Embryonic facial prominence (tissue), 1 donor: ENCODE measurements around the gene TMEM132D.

ENCODE experiments used
- DNase-seq: peaks from one replicate; pipeline ENCODE4 v3.0.0-alpha.2; 2016; ENCODE audit errors: extremely low spot score

TMEM132D gene

DNA sequence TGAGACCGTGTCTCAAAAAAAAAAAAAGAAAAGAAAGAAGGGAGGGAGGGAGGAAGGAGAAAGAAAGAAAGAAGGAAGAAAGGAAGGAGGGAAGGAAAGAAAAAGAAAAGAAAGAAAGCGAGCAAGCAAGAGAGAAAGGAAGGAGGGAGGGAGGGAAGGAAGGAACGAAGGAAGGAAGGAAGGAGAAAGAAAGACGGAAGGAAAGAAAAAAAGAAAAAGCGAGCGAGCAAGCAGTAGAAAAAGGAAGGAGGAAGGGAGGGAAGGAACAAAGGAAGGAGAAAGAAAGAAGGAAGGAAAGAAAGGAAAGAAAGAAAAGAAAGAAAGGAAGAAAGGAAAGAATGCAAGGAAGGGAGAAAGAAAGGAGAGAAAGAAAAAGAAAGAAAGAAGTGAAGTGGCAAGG is 546.6 kb downstream of the TMEM132D start:
- no peak for DNase-seq

DNA sequence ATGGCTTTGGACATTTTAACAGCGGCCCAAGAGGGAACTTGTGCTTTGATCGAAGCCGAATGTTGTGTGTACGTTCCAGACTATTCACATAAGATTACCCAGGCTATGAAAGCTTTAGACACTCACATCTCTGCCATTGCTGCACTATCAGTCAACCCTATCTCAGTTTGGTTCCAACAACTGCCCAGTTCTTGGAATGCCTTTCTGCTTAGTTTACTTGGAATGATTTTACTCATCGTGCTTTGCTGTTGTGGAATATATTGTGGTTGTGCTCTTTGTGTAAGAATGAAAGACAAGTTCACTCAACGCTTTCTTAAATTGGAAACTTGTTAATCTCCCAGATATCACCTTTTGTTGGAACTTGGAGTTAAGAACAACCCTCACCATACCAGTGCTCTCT is 552.3 kb downstream of the TMEM132D start:
- DNase-seq, result no peak

DNA sequence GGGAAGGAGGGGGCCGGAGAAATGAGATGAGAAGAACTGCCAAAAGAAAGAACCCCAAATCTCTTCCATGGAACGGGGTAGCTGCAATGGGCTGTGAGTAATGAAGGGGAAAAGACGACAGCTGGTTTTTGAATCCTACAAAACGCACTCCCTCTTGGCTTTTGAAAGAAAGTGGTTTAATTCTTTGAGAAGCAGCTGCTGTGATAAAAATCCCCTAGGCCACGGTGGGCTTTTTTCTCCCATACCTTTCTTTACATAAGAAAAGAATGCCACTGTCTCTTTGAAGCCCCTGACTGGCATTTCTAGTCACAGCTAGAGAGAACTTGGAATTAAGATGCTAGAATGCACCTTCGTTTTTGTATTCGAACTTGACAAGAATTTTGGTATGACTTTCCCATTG is 564.5 kb downstream of the TMEM132D start:
- no peak for DNase-seq

DNA sequence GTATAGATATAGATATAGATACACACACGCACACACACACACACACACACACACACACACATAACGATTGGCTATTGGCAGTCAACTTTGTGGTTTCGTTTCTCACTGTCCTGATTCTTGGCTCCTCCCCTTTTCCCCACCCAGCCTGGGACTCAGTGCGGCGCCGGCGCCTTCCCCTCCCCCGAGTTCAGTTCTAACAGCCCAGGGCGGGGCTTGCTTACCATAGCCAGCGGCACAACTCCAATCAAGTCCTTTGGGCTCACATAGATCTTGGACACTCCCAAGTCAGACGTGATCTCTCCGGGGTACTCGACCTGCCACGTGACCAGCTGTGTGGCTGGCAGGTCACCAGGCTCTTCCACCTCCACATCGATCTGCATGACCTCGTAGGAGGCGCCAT is 566.4 kb downstream of the TMEM132D start:
- DNase-seq, result no peak

DNA sequence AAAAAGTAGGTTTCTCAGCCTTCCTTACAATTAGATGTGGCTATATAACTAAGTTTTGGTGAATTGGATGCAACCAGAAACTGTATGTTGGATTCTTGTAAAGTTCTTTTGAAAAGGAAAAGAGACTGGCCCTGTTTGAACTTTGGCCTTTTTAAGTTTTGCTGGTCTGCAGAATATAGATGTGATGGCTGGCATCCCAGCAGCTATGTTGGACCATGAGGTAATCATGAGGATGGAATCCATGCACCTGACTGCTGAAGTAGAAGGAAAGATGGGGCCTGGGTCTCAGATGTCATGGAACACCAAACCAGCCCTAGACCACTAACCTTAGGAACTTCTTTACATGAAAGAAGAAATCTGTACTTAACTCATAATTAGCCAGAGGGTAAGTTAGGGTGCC is 568.1 kb downstream of the TMEM132D start:
- no peak for DNase-seq

DNA sequence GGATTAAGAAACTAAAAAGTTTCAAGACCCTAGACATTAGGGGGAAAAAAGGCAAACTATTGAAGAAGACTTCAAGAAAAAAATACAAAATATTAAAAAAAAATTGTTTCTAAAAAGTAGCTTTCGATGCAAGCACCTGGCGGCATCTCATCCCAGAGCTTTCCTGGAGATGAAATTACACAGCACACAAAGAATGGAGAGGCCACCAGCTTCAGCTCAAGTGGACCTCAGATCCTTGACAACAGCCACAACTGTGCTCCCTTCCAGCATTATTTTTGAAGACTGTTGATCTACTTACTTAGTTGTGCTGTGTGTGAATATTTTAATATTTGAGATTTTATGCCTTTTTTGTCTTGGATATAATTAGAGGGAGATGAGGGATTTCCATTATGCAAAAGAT is 571.5 kb downstream of the TMEM132D start:
- no peak for DNase-seq

DNA sequence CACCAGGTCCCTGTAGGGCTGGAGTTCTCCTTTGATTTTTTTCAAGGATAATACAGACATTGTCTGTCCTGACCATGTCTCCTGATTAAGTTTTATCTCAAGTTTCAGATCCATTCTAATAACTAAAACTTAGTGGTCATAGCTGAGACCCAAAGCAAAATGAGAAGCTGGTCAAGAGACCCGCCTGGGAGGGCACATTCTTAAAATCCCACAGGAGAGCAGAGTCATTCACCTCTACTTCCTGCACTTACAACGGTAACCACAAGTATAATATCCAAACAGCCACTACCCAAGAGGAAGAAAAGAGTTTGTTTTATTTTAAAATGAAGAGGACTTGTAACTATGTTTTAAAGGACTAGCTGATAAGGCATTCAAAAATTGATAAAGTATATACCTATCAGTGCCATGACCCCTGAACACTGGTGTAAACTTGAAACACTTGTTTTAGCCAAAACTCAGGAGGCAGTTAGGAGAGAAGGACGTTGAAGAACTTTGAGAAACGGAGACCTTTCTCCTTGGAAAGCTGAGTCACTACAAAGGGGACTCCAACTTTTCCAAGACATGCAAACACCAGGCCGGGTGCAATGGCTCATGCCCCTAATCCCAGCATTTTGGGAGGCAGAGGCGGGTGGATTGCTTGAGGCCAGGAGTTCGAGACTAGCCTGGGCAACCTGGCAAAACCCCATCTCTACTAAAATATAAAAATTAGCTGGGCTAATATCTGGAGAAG is 572.3 kb downstream of the TMEM132D start:
- DNase-seq, result no peak

DNA sequence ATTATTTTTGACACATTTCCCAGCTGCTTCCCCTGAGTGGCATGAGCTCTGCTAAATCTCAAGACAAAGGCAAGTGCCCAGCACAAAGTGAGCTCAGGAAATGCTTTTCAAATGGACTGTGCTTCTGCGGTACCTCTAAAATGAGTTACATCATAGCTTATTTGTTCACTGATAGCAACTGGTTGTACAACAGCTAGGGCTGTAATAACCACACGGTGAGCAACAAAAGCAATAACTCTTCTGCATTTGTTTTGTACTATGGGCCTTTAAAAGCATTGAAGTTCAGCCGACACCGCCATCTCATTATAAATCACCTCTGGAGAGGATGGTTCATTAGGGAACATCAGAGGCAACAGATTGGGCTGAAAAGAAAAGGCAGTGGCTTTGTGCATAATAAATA is 575.6 kb downstream of the TMEM132D start:
- no peak for DNase-seq

DNA sequence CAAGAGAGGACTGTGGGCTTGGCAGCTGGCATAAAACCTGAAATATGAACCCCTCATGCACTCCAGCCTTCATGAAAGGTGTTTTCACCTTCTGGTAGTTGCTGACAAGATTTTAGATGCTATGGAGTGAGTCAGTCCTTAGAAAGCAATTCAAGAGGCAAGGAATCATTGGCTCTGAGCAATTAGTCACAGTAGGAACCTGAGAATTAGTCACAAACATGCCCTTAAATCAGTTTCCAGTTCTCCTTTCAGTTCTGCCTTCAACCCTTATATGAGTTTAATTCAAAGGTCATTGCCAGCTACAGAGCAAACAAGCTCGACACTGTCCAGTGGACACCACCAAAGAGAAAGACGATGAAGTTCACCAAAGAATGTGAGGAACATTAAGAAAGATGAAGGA is 578.3 kb downstream of the TMEM132D start:
- no peak for DNase-seq

DNA sequence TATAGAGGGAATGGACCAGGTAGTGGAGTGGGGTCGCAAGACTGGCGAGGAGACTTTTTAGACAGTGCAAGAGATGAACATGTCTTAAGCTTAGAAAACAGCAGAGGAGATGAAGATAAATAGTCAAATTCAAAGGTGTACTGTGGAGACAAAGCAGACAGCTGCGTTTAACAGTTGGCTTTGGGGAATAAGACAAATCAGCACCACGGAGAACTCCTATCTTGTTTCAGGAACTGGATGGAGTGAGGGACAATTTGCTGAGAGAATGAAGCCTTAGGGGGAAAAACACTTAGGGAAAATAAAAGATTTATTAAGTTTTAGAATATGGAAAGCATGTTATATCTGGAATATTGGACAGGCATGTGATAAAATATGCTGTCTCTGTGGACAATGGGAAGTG is 591.8 kb downstream of the TMEM132D start:
- no peak for DNase-seq

DNA sequence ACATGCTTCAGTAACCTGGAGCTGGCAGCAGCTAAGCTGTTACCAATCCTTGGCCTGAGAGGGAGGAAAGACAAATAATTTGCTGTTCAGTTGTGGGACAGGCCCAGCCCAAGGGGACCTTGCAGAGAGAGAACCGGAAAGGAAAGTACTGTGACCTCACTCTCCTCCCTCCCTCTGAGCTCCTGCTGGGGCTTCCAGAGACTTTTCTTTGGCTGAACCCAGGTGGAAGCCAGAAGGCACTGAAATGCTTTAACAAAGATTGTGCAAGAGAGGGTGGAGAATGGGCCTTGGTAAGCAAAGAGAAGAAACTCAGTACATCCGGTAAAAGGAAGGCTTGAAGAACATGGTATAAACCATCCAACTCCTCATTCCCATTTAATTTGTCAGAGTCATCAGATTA is 593.5 kb downstream of the TMEM132D start:
- DNase-seq, result no peak

DNA sequence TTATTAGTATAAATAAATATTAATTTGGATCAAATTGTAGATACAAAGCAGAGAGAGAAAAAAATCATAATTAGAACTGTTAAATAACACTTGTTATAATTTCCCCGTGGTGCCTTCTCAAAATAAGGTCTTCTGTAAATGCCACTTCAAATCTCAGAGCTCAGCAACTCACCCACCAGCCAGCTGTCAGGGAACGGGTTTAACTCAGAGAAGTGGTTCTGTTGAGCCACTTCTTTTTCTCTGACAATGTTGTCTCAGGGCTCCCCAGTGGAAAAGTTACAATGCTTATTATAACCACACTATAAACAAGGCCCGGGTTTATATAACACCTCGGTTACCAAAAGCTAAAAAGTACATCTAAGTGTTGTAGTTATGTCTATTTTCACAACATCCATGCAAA is 598.0 kb downstream of the TMEM132D start:
- no peak for DNase-seq

DNA sequence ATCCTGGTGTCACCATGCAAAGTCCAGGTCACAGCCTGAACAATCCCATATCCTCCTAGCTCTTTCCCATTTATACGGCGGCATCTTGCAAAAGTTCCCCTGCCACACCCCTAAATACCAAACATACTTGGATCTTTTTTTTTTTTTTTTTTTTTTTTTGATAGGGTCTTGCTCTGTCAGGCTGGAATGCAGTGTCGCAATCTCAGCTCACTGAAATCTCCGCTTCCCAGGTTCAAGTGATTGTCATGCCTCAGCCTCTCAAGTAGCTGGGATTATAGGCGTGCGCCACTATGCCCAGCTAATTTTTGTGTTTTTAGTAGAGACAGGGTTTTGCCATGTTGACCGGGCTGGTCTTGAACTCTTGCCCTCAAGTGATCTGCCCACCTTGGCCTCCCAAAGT is 599.3 kb downstream of the TMEM132D start:
- DNase-seq, result no peak

DNA sequence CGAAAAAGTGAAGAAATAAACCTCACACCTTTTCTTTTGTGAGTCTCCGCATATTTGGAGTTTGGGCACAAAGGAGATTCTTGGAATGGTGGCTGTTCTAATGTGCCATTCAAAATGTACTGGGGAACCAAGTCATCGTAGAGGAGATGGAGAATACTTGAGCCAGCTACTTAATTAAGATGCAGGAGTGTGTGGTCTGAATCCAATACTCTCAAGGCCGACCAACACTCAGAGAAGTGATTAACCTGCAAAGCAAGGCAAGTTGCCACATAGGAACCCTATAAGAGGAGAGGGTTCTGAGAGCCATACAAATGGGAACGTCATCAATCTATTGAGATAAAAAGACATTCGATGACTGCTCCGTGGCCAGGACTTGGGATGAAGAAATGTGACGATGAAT is 603.8 kb downstream of the TMEM132D start:
- DNase-seq, result no peak

DNA sequence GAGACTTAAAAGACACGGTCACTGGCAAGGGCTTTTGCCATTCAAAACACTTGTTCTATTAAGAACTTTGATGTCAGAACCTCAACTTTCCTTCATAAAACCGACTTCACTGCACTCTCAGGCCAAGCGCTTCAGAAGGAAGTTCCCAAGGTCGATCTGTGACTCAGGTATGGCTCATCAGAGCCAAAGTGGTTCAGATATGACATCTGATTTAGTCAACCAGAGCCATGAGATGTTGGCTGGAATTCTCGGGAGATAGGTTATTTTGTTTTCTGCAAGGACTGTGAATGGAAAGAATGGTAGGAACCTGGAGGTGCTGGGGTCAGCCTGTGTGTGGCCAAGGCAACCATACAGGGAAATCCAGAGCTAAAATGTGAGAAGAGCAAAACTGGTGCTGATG is 604.9 kb downstream of the TMEM132D start:
- no peak for DNase-seq

DNA sequence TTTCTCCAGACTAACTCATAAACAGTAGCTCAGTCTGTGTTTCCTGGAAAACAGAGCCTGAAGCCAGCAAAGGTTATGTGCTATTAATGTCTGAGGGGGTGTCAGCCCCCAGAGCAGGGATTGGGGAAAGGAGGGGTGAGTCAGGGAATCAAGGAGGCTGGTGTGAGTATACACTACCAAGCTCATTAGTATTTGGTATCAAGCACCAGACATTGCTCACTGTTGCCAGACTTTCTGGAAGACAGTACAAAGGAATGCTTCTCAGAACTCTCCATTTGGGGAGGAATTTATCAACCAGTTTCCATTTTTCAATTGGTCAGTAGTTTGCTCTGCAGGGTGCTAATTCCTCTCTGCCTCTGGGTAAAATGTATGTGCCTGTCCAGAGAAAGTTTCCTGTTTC is 607.2 kb downstream of the TMEM132D start:
- no peak for DNase-seq

DNA sequence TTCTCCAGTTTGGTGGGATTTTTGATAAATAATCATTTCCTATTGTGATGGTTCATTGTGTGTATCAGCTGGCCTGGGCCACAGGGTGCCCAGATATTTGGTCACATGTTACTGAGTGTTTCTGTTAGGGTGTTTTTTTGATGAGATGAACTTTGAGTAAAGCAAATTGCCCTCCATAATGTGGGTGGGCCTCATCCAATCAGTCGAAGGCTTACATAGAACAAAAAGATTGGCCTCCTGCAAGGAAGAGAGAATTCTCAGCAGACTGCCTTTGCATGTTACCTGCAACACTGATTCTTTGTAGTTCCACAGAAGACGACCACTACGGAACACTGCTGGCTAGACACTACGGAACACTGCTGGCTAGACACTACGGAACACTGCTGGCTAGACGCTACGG is 609.0 kb downstream of the TMEM132D start:
- DNase-seq, result no peak

DNA sequence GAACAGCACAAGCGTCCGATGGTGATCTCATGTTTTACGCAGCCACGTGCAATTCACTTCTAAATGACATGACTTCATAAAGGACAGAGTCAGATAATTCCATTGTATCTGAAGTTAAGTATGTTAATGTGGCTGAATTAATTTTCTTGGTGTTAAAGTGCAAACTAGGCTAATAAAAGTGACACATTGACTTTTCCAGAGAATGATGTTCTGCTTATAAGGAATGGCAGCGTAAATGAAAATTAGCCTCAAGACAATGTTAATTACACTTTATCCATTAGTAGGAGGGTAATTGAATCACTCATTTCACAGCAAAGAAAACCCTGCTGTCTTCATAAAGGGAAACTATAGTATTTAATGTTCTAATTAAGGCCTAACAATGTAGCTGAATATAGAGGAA is 624.1 kb downstream of the TMEM132D start:
- no peak for DNase-seq

DNA sequence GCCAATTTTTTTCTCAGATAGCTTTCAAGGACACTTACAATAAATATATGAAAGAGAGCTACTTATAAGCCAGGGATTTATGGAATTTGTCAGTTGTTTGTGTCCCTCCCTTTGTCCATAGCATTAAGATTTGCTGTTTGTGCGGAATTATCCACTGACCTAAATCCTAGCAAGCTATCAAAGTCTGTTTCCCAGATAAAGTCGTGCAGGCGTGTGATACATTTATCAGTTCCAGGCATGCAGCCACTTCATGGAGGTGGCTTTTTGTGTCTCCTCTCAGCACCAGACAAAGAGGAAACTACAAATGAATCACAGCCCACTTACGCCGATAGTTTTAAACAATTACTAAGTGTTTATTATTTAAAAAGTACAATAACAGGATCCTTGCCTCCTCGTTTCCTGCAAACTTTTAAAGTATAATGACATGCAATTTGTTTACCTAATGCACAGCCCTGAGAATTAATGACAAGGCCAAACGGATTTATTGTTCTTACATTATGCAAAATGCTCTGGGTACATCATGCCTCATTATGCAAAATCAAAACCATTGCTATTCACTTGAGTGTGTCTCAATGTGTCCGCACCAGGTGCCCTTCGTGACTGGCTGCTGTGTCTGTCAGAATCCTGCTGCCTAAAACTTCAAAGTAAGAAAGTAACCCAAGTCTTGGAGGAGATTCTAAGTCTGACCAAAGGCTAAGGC is 627.3 kb downstream of the TMEM132D start:
- DNase-seq, result no peak

DNA sequence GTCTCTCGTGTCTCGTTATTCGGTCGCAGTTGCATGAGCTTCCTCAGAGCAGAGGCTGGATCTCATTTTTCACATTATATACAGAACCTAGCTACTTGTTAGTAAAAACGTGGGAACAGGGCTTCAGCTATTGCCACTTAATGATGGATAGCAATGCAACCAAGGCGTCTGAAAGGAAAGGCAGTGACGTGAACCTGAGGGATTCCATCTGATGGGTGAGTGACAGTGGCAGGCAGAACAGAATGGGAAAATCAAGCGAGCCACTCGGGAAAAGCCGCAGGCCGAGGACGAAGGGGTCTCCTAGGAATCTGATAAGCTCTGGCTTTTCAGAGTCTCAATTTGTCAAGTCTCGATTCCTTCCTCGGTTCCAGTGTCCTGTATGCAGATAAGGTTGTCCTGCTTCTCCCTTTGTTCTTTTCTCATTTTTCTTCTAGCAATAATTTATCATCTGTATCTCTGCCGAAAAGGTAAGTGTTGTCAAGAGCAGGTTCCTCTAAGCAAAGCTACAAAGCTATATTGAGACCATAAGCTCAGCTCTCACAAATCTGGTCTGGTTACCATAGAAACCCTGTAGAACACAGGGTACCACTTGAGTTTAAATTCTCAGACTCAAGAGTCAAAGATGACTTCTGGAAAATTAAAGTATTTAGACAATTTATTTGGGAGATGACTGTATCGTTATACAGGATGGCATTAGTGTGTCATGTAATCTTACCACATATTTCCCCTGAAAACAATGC is 633.9 kb downstream of the TMEM132D start:
- no peak for DNase-seq

DNA sequence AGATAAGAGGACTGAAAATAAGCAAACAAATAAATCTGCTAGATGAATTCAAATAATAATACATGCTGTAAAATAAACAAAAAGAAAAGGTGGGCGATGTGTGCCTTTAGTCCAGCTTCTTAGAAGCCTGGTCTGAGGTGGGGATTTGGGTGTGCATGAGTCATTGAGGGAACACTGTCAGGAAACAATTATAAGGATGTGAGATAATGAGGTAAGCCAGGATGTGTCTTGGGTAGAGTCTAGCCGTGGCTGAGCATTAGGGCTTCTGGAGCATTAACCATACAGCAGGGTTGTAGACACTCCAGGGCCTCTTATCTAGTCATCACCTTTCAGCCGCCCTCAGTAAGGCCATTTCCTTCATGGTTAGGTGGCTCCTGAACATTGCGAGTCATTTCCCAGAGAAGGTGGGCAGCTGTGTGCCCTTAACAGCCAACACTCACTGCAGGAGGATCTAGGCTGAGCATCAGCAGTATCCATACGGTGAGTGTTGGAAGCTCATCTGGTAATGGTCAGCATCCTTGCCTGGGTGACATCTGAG is 645.0 kb downstream of the TMEM132D start:
- no peak for DNase-seq

DNA sequence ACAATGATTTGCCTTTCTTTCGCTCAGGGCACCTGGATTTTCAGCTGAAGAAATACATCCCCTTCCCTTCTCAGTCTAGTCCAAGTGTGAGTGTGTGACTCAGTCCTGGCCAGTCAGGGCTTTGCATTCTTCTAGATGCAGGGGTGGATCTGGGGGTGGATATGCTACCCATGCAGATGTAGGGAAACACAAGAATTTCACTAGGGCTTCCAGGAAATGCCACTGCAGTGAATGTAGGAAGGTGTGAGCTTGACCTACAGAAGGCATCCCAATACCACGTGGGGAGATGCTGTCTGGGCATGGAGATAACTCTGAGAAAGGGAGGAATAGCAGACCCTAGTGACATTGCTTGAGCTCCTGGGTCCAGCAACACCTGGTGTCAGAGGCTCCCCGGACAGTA is 646.3 kb downstream of the TMEM132D start:
- DNase-seq, result no peak

DNA sequence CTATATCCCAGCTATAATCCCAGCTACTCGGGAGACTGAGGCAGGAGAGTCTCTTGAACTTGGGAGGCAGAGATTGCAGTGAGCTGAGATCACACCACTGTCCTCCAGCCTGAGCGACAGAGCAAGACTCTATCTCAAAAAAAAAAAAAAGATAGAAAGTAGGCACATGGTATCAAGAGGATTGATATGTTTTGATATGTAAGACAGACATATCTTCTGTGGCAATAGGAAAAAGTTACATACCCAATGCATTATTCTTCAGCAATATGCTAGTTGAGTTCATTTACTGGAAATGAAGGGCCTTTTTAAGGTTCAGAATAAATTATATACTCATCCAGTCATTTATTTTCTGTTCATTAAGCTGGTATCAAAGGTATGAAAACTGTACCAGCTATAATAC is 657.2 kb downstream of the TMEM132D start:
- no peak for DNase-seq
